HepG2 (cell line): ENCODE measurements around the gene STK32C. TPM values are rescaled to one million over a fixed set of nuclear protein-coding genes. Genes with fewer than 3 reads are reported as not detected.
"Not testable (repeated sequence)": the region's sequence is repeated elsewhere in the genome, so short reads cannot be mapped to it uniquely, and the experiment has no call there.

Experiments
- ATAC-seq: fragments of 200-7000 bp; cut with Tn5 transposase; 3 replicates; pipeline ENCODE4 v1.9.1; 2020; ENCODE audit warnings: mild to moderate bottlenecking, moderate library complexity
- BruUV-seq: library from RNA; stranded (reverse); fragments of 400-500 nt; replicated peaks from 2 replicates; lab custom pipeline; 2021; lab: Mats Ljungman, UMichigan
- CTCF ChIA-PET: fragments of 300-600 bp; formaldehyde crosslinking; extraction: SDS; loops from one replicate; lab custom pipeline; 2021; ENCODE audit warnings: low total read pairs, inconsistent platforms, low intra/inter-chr PET ratio; lab: Yijun Ruan, JAX
- POLR2A ChIA-PET: fragments of 350-600 bp; sonication (Branson Sonifier 250); formaldehyde crosslinking; loops from one replicate; lab custom pipeline; 2020; ENCODE audit warnings: antibody characterized with exemption, inconsistent platforms; lab: Yijun Ruan, JAX
- DNase-seq: peaks from one replicate; pipeline ENCODE4 v3.0.0-alpha.2; 2015; ENCODE audit warnings: low spot score
- FAIRE-seq: peaks from 3 replicates; lab custom pipeline; 2011; peaks lifted over from hg19 to GRCh38; lab: Jason Lieb, UNC
- H2AFZ ChIP-seq: one replicate; pipeline ENCODE4 v1.6.1; 2011; ENCODE audit warnings: low read length, inconsistent platforms
- H3K27ac ChIP-seq: fragments of 300-600 bp; 3 replicates; pipeline ENCODE4 v1.8.0; 2011; ENCODE audit warnings: mixed run types, mild to moderate bottlenecking, mixed read lengths, low read length, inconsistent platforms; ENCODE audit not compliant: insufficient read depth; ENCODE audit errors: extremely low read length
- H3K27me3 ChIP-seq, 2 experiments: fragments of 200-600 bp in 1 of 2; 2 replicates in 1 of 2; 3 replicates in 1 of 2; pipeline versions ENCODE4 v1.6.0 to v1.8.0; 2011; ENCODE audit warnings: low read length in 2 of 2, mild to moderate bottlenecking in 2 of 2, moderate library complexity in 2 of 2, inconsistent platforms in 1 of 2; ENCODE audit not compliant: insufficient read depth in 2 of 2, control insufficient read depth in 1 of 2
- H3K36me3 ChIP-seq, 2 experiments: fragments of 200-600 bp in 1 of 2; replicated peaks in 1 of 2; 2 replicates in 1 of 2; 3 replicates in 1 of 2; pipeline versions ENCODE4 v1.5.1 to v1.8.0; 2011; ENCODE audit warnings: low read length in 2 of 2, inconsistent platforms in 1 of 2; ENCODE audit not compliant: insufficient read depth in 2 of 2, control insufficient read depth in 1 of 2
- H3K4me1 ChIP-seq: 2 replicates; pipeline ENCODE4 v1.5.1; 2012; ENCODE audit warnings: low read length, inconsistent platforms; ENCODE audit not compliant: insufficient read depth
- H3K4me2 ChIP-seq: 2 replicates; pipeline ENCODE4 v1.6.0; 2011; ENCODE audit warnings: low read depth, low read length, inconsistent platforms
- H3K4me3 ChIP-seq, 3 experiments: fragments of 200-600 bp in 1 of 3; sonication (generic), shearing (Covaris generic) in 1 of 3; replicated peaks in 1 of 3; 2 replicates each; pipeline ENCODE4 v1.5.1; 2011 to 2016; ENCODE audit warnings: low read length in 3 of 3, inconsistent platforms in 2 of 3, low read depth in 2 of 3, mild to moderate bottlenecking in 2 of 3, control low read depth in 1 of 3, mixed read lengths in 1 of 3; ENCODE audit not compliant: insufficient read depth in 1 of 3
- H3K79me2 ChIP-seq: one replicate; pipeline ENCODE4 v1.6.1; 2011; ENCODE audit warnings: low read length, inconsistent platforms; ENCODE audit not compliant: insufficient read depth
- H3K9ac ChIP-seq: 2 replicates; pipeline ENCODE4 v1.6.0; 2011; ENCODE audit warnings: mild to moderate bottlenecking, low read depth, low read length, inconsistent platforms; ENCODE audit not compliant: insufficient read depth
- H3K9me3 ChIP-seq: 2 replicates; pipeline ENCODE4 v1.5.1; 2012; ENCODE audit warnings: mild to moderate bottlenecking, low read length
- H4K20me1 ChIP-seq: 2 replicates; pipeline ENCODE4 v1.6.0; 2011; ENCODE audit warnings: inconsistent platforms, mild to moderate bottlenecking, low read length, moderate library complexity; ENCODE audit not compliant: insufficient read depth
- AHR ChIP-seq: IDR thresholded peaks from 2 replicates; pipeline ENCODE4 v1.6.1; 2018; ENCODE audit warnings: missing genetic modification reagents, missing compliant biosample characterization
- CCDC6 ChIP-seq: sonication (generic); formaldehyde crosslinking; IDR thresholded peaks from 2 replicates; pipeline ENCODE4 v1.8.1; 2022; ENCODE audit warnings: mild to moderate bottlenecking, missing genetic modification reagents, moderate library complexity
- GABPB1 ChIP-seq: IDR thresholded peaks from 2 replicates; pipeline ENCODE4 v1.6.1; 2016; ENCODE audit warnings: mild to moderate bottlenecking, missing genetic modification reagents, moderate library complexity, missing compliant biosample characterization
- HMGXB4 ChIP-seq, 2 experiments: sonication (generic) in 1 of 2; formaldehyde crosslinking in 1 of 2; IDR thresholded peaks; 2 replicates each; pipeline versions ENCODE4 v1.4.0 to v1.6.1; 2018 to 2020; ENCODE audit warnings: missing genetic modification reagents in 2 of 2, borderline replicate concordance in 1 of 2, low read depth in 1 of 2, mild to moderate bottlenecking in 1 of 2, missing biosample characterization in 1 of 2
- KDM2A ChIP-seq: sonication (generic); formaldehyde crosslinking; IDR thresholded peaks from 2 replicates; pipeline ENCODE4 v1.4.0; 2020; ENCODE audit warnings: low read depth, missing genetic modification reagents, borderline replicate concordance
- MYC ChIP-seq: sonication (generic); formaldehyde crosslinking; IDR thresholded peaks from 2 replicates; pipeline ENCODE4 v1.9.0; 2021; ENCODE audit warnings: missing genetic modification reagents, borderline replicate concordance
- NFKB2 ChIP-seq: sonication (generic); formaldehyde crosslinking; IDR thresholded peaks from 2 replicates; pipeline ENCODE4 v1.4.0; 2020; ENCODE audit warnings: missing genetic modification reagents, borderline replicate concordance
- RAD21 ChIP-seq: fragments of 450-650 bp; formaldehyde crosslinking; IDR thresholded peaks from 2 replicates; pipeline ENCODE4 v1.5.0; 2020; ENCODE audit warnings: mild to moderate bottlenecking
- SMC3 ChIP-seq: IDR thresholded peaks from 2 replicates; pipeline ENCODE4 v1.6.1; 2011; ENCODE audit warnings: low read length, improper control_type of control experiment
- STAG1 ChIP-seq: sonication (generic); formaldehyde crosslinking; IDR thresholded peaks from 2 replicates; pipeline ENCODE4 v1.4.0; 2020; ENCODE audit warnings: missing genetic modification reagents
- ZFX ChIP-seq: sonication (generic); formaldehyde crosslinking; IDR thresholded peaks from 2 replicates; pipeline ENCODE4 v1.4.0; 2020; ENCODE audit warnings: mild to moderate bottlenecking, low read depth, missing genetic modification reagents, moderate library complexity
- ZFY ChIP-seq: sonication (generic); formaldehyde crosslinking; IDR thresholded peaks from 2 replicates; pipeline ENCODE4 v1.4.0; 2020; ENCODE audit warnings: missing genetic modification reagents
- ZNF687 ChIP-seq: sonication (generic); formaldehyde crosslinking; IDR thresholded peaks from 2 replicates; pipeline ENCODE4 v1.5.1; 2020; ENCODE audit warnings: mild to moderate bottlenecking, missing genetic modification reagents, moderate library complexity
- WGBS: methylation state at CpG from one replicate; pipeline ENCODE4 v1.1.6; 2017; ENCODE audit warnings: low lambda C conversion rate; 5-methylcytosine and 5-hydroxymethylcytosine counted together
- in situ Hi-C: cut with HindIII; loops from 2 replicates; pipeline ENCODE4 v1.10.0; 2017; ENCODE audit warnings: low pct_unique_long_range_greater_than_20kb; ENCODE audit not compliant: extremely low pct_ligation_motif_present
- intact Hi-C: fragments of 100-400 bp; cut with micrococcal nuclease; formaldehyde crosslinking; loops from one replicate; pipeline ENCODE4 v1.10.0; 2022; ENCODE audit not compliant: unreplicated experiment
- polyA plus RNA-seq, 8 experiments: library from polyadenylated mRNA; depleted of rRNA in 3 of 8; stranded (reverse) in 7 of 8; unstranded in 1 of 8; fragments of >200 nt; fragmentation: Illumina TruSeq in 4 of 8; extraction: Trizol in 4 of 8; gene quantifications; 2 replicates each; pipeline versions ENCODE4 v1.2.1 to v1.2.3, GENCODE V29; 2011 to 2016; ENCODE audit warnings: low read depth in 4 of 8, missing spikeins in 1 of 8, mixed read lengths in 1 of 8; ENCODE audit not compliant: insufficient read depth in 1 of 8
- total RNA-seq, 5 experiments: library from RNA; depleted of rRNA; stranded (reverse); fragments of >200 nt; fragmentation: Illumina TruSeq; extraction: Trizol; gene quantifications; 2 replicates each; pipeline ENCODE4 v1.2.3, GENCODE V29; 2016; ENCODE audit warnings: low read depth in 1 of 5
- TF ChIP-seq, protein P1 (sequence below): sonication (generic); formaldehyde crosslinking; IDR thresholded peaks from 2 replicates; pipeline ENCODE4 v1.5.0; 2020; ENCODE audit warnings: mild to moderate bottlenecking, missing genetic modification reagents, moderate library complexity

The STK32C gene
- total and polyA plus RNA-seq, 2 of the 13 experiments (the other 11 are each of a cell fraction or from before 2014, with no cell fraction given): 10.9 to 19.4 TPM

DNA sequence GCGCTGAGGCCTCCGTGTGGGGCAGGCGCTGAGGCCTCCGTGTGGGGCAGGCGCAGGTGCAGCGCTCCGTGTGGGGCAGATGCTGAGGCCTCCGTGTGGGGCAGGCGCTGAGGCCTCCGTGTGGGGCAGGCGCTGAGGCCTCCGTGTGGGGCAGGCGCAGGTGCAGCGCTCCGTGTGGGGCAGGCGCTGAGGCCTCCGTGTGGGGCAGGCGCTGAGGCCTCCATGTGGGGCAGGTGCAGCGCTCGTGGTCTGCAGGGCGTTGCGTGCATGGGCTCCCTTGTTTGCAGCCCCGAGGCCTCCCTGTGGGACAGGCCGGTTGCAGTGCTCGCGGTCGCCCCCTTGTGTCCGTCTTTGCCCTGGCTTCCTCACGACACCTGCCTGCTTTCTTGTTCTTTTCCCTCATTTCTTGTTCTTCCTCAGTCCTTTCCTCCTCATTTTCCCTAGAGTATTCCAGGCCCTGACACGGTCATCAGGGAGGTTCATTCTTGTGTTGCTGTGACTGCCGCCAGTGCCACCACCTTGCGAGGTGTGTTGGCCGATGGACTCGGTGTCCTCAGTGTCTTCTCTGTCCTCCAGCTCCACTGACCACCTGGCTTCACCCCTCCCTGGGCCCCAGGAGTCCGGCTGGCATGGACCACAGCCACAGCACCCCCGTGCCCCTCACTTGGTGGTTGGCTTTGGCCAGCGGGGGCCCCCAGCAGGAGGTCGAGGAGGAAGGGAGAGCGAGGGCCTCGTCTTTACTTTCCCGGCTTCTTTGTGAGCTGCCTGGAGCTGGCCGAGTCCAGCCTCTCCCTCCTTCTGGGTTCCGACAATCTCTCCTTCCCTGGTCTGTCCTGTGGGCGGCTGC is 44.9 kb upstream of the STK32C start:
- H3K4me2 ChIP-seq, H2AFZ ChIP-seq, H3K4me3 ChIP-seq, H3K79me2 ChIP-seq, H3K36me3 ChIP-seq, H3K9ac ChIP-seq, in situ Hi-C loops, H3K9me3 ChIP-seq, H3K27ac ChIP-seq, H4K20me1 ChIP-seq, H3K27me3 ChIP-seq, POLR2A ChIA-PET, DNase-seq, intact Hi-C loops, BruUV-seq, H3K4me1 ChIP-seq: not testable (repeated sequence)
- FAIRE-seq (peak; percentile 47), ATAC-seq (peak; percentile 85)
- CTCF ChIA-PET: interaction anchor here (3.1 kb wide), 1 partner anchor 130 kb away, joined by 50 read pairs; no protein-coding TSS in a partner anchor
- whole genome bisulfite sequencing: 43% methylated on average over 24 of the region's 44 CpGs
- TF ChIP-seq GABPB1 (CRISPR knock-in tag) (peak; percentile 36; the same call in 1 of the 2 replicates), CCDC6 (CRISPR knock-in tag) (0 out of 2 replicates have a peak, but pooled peaks have one; percentile 22), ZFY (CRISPR knock-in tag) (peak; percentile 44; the same call in 1 of the 2 replicates), RAD21 (CRISPR knock-in tag) (peak; percentile 80), MYC (CRISPR knock-in tag) (peak; percentile 20; the same call in 1 of the 2 replicates), NFKB2 (0 out of 2 replicates have a peak, but pooled peaks have one; percentile 41), KDM2A (CRISPR knock-in tag) (peak; percentile 48; the same call in 1 of the 2 replicates), ZNF687 (CRISPR knock-in tag) (peak; percentile 54), SMC3 (peak; percentile 75), ZFX (peak; percentile 30; the same call in 1 of the 2 replicates), HMGXB4 (CRISPR knock-in tag; IDR thresholded peaks at IDR 0.05; ENCODE audit: borderline replicate concordance in 1 of 2, low read depth in 1 of 2) (0 out of 4 replicates have a peak, but pooled peaks of 1 of the 2 experiments have one; percentile 46), STAG1 (peak; percentile 86), AHR (CRISPR knock-in tag) (0 out of 2 replicates have a peak, but pooled peaks have one; percentile 42)
- TF ChIP-seq, protein P1, sequence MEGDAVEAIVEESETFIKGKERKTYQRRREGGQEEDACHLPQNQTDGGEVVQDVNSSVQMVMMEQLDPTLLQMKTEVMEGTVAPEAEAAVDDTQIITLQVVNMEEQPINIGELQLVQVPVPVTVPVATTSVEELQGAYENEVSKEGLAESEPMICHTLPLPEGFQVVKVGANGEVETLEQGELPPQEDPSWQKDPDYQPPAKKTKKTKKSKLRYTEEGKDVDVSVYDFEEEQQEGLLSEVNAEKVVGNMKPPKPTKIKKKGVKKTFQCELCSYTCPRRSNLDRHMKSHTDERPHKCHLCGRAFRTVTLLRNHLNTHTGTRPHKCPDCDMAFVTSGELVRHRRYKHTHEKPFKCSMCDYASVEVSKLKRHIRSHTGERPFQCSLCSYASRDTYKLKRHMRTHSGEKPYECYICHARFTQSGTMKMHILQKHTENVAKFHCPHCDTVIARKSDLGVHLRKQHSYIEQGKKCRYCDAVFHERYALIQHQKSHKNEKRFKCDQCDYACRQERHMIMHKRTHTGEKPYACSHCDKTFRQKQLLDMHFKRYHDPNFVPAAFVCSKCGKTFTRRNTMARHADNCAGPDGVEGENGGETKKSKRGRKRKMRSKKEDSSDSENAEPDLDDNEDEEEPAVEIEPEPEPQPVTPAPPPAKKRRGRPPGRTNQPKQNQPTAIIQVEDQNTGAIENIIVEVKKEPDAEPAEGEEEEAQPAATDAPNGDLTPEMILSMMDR (CRISPR knock-in tag): peak; percentile 90
